ENCODE data around the gene EPB41L2.

EPB41L2 gene

DNA sequence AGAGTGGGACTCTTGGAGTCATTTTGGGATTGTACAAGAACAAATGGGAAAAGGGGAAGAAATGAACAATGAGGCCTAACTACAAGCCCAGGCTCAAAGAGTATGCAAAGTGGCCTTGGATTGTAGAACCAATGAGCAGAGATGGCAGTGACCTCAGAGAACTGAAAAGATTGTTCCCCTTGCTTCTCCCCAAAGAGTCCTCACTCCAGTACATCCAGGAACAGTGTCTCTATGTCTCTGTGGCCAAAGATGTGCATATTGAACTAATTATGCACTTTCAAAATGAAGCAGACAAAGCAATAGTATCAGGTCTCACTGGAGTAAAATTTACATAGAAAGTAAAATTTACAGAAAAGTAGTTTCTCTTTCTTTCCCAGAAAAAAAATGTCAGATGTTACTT lies 154.9 kb downstream of the EPB41L2 start:
- no peaks in the 10 kb centered on the region for H3K4me1 ChIP-seq
- TF ChIP-seq, protein P1, sequence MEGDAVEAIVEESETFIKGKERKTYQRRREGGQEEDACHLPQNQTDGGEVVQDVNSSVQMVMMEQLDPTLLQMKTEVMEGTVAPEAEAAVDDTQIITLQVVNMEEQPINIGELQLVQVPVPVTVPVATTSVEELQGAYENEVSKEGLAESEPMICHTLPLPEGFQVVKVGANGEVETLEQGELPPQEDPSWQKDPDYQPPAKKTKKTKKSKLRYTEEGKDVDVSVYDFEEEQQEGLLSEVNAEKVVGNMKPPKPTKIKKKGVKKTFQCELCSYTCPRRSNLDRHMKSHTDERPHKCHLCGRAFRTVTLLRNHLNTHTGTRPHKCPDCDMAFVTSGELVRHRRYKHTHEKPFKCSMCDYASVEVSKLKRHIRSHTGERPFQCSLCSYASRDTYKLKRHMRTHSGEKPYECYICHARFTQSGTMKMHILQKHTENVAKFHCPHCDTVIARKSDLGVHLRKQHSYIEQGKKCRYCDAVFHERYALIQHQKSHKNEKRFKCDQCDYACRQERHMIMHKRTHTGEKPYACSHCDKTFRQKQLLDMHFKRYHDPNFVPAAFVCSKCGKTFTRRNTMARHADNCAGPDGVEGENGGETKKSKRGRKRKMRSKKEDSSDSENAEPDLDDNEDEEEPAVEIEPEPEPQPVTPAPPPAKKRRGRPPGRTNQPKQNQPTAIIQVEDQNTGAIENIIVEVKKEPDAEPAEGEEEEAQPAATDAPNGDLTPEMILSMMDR (IDR thresholded peaks at IDR 0.05; ENCODE audit: low read depth, low read length): no peak
- H3K36me3 ChIP-seq: no peaks in the 10 kb centered on the region
- no peaks in the 10 kb centered on the region for H3K9me3 ChIP-seq
- H3K4me3 ChIP-seq (ENCODE audit: low read depth, low read length): no peak overlapping the region
- H3K27me3 ChIP-seq: no peaks in the 10 kb centered on the region
- no peak for DNase-seq

DNA sequence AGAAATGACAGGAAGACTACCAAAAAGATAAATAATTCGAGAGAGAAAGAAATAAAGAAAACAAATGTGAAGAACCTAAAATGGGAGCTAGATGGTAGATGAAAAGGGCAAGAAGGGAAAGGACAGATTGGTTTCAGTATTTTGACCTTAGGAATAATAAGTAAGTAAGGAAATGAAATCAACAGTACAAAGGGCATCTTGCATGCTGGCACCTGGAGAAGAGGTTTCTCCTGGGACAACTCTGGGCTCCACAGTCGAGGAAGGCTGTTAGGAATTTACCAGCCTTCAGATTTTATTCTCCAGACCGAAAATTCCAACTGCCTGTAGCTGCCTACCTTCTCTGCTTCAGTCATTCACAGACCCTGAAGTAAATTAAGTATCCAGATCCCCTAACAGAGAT lies 155.4 kb downstream of the EPB41L2 start:
- TF ChIP-seq, protein P1 (IDR thresholded peaks at IDR 0.05; ENCODE audit: low read depth, low read length): no peak
- DNase-seq: no peak
- no peaks in the 10 kb centered on the region for H3K9me3 ChIP-seq
- H3K27me3 ChIP-seq: no peaks in the 10 kb centered on the region
- H3K36me3 ChIP-seq: no peaks in the 10 kb centered on the region
- no peak overlapping the region for H3K4me3 ChIP-seq (ENCODE audit: low read depth, low read length)
- H3K4me1 ChIP-seq: no peaks in the 10 kb centered on the region

DNA sequence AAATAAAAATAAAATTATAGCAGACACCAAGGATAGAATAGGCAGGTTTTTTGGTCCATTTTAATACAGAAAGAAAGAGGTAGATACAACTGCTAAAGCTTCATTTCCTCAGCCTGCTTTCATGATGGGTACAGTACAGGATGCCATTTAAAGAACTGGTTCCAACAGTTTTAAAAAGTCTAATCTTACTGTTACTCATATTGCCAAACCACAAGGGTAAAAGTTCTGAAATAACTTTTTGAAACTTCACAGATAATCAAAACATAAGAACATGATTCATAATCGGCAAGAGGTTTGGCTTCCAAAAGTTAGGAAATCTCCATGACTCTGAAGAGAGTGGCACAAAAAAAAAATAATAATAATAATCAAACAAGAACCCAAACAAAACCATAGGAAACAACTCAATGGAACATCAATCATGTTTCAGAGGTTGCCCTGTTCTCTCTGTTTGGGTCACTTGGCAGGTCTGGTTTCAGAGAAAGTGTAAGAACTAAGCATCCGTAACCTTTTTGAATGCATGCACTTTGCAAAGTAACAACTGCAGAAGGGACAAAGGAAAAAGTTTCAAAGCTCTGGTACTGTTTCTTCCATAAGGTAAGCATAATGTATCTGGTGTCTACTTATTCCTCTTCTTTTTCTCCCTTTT lies 156.2 kb downstream of the EPB41L2 start:
- no peak for DNase-seq
- Histone ChIP-seq H3K36me3 (no peaks in the 10 kb centered on the region), H3K4me1 (no peaks in the 10 kb centered on the region), H3K4me3 (ENCODE audit: low read depth, low read length) (no peak overlapping the region), H3K27me3 (no peaks in the 10 kb centered on the region), H3K9me3 (no peaks in the 10 kb centered on the region)
- TF ChIP-seq, protein P1 (IDR thresholded peaks at IDR 0.05; ENCODE audit: low read depth, low read length): no peak

DNA sequence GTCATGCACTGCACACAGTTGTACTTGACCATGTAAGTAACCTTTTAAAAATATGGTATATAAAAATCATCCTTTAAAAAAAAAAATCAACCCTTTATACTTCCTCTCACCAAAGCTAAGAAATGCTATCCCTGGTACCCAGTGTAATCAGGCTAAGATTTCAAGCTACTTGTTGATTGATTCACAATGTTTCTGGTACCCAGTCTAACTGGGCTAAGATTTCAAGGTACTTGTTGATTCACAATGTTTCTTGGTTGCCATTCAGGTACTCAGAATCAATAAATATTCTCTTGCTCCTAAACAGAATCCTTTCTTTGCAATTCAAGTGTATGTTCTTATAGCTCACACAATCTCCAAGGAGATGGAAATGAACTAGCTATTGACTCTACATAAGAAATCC lies 159.4 kb downstream of the EPB41L2 start:
- Histone ChIP-seq H3K4me3 (ENCODE audit: low read depth, low read length) (no peak overlapping the region), H3K27me3 (no peaks in the 10 kb centered on the region)

DNA sequence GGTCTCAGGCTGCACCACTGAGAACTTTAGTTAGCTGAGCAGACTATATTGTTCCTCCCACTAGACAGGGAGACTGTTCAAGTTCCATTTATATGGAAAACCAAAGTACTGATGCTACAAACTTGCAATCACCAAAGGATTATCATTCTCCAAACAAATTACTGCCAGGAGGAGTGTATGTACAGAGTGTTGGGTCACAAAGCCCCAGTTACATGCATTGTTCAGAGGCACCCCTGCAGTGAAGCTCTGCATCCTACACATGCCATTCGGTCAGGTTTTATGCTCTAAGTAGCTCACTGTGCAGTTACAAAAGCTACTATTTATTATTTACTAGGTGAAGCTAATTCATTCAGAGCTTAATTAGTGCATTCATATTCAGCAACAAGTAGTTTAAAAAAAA lies 160.0 kb downstream of the EPB41L2 start:
- Histone ChIP-seq H3K27me3 (no peaks in the 10 kb centered on the region), H3K4me3 (ENCODE audit: low read depth, low read length) (no peak overlapping the region), H3K36me3 (no peaks in the 10 kb centered on the region), H3K9me3 (no peaks in the 10 kb centered on the region), H3K4me1 (no peaks in the 10 kb centered on the region)
- TF ChIP-seq, protein P1 (IDR thresholded peaks at IDR 0.05; ENCODE audit: low read depth, low read length): no peak
- DNase-seq: no peak

More for the DNA sequence above, 159.4 kb downstream of the EPB41L2 start:
- Histone ChIP-seq H3K4me1 (no peaks in the 10 kb centered on the region), H3K9me3 (no peaks in the 10 kb centered on the region), H3K36me3 (no peaks in the 10 kb centered on the region)
- TF ChIP-seq, protein P1 (IDR thresholded peaks at IDR 0.05; ENCODE audit: low read depth, low read length): no peak
- no peak for DNase-seq

DNA sequence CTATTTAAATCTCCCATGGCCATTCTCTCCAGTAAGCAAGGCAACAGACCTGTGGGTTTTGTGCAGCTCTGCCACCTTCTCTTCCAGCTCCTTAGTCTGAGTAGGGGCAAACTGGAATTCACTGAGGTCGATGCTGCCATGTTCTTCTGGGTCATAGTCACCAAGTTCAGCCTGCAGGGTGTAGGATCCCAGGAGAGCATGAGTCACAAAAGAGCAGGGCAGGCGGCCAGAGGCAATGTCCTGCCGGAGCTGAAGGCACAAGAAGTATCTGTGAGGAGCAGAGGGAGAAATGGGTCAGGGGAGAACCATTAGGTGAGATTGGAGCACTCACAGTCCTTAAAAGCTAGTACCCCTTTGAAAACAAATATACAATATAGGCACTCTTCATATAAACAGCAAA lies 162.1 kb downstream of the EPB41L2 start:
- Histone ChIP-seq H3K4me1 (no peaks in the 10 kb centered on the region), H3K4me3 (ENCODE audit: low read depth, low read length) (no peak overlapping the region), H3K9me3 (no peaks in the 10 kb centered on the region), H3K27me3 (no peaks in the 10 kb centered on the region), H3K36me3 (no peaks in the 10 kb centered on the region)
- DNase-seq: no peak
- TF ChIP-seq, protein P1 (IDR thresholded peaks at IDR 0.05; ENCODE audit: low read depth, low read length): no peak

Measured in BE2C (cell line).